Adrenal gland (tissue), 12 donors: Measurements from ENCODE around the gene MCM5. TPM values are rescaled to one million over a fixed set of nuclear protein-coding genes. Genes with fewer than 3 reads are reported as not detected.

Source experiments
- DNase-seq, 7 donors: peaks; one replicate each; pipeline ENCODE4 v3.0.0-alpha.2; 2019 to 2020
- H3K27ac ChIP-seq, 5 donors: fragments of 200-600 bp; sonication (generic) in 4 of 5; 1 replicate in 3 of 5; 2 replicates in 2 of 5; pipeline versions ENCODE4 v1.5.1 to v1.8.0; 2016 to 2020; ENCODE audit warnings: mild to moderate bottlenecking in 1 of 5
- H3K27me3 ChIP-seq: fragments of 200-600 bp; 2 replicates; pipeline ENCODE4 v1.8.0; 2021
- H3K36me3 ChIP-seq, 2 donors: fragments of 200-600 bp; replicated peaks in 1 of 2; 1 replicate in 1 of 2; 2 replicates in 1 of 2; pipeline versions ENCODE4 v1.5.1 to v1.8.0; 2018 to 2022
- H3K4me1 ChIP-seq, 2 donors: fragments of 200-600 bp; replicated peaks in 1 of 2; 1 replicate in 1 of 2; 2 replicates in 1 of 2; pipeline versions ENCODE4 v1.5.1 to v1.8.0; 2018 to 2021
- H3K4me3 ChIP-seq, 4 donors: fragments of 200-600 bp; sonication (generic) in 3 of 4; one replicate each; pipeline ENCODE4 v1.5.1; 2016 to 2018
- H3K9me3 ChIP-seq, 3 donors: fragments of 200-600 bp; sonication (generic) in 1 of 3; replicated peaks in 1 of 3; 1 replicate in 2 of 3; 2 replicates in 1 of 3; pipeline versions ENCODE4 v1.5.1 to v1.8.0; 2016 to 2021
- POLR2A ChIP-seq, 2 donors: fragments of 450-650 bp; IDR thresholded peaks; one replicate each; pipeline ENCODE4 v1.6.1; 2017; ENCODE audit warnings: antibody characterized with exemption in 2 of 2, mild to moderate bottlenecking in 2 of 2, moderate library complexity in 1 of 2
- WGBS, 4 donors: extraction: QIAGEN DNeasy Blood & Tissue Kit in 2 of 4; methylation state at CpG; one replicate each; pipeline versions ENCODE4 v1.1.5 to v1.1.7; 2013 to 2017; 5-methylcytosine and 5-hydroxymethylcytosine counted together
- intact Hi-C, 2 donors: fragments of 100-400 bp; cut with DNase I; formaldehyde crosslinking; loops; one replicate each; pipeline versions ENCODE4 v1.14.1 to v1.15.0; 2022 to 2023
- polyA plus RNA-seq, 3 donors: library from polyadenylated mRNA; stranded (reverse); fragments of 200-250 nt in 2 of 3; fragments of 350-450 nt in 1 of 3; fragmentation: Illumina TruSeq in 1 of 3; extraction: RNeasy Lipid Tissue Mini Kit (QIAGEN cat#74804) in 1 of 3; gene quantifications; one replicate each; pipeline ENCODE4 v1.2.3, GENCODE V29; 2013 to 2014
- total RNA-seq, 9 donors: library from RNA; depleted of rRNA in 4 of 9; stranded (reverse); fragments of >200 nt in 4 of 9; fragments of 120-200 nt in 1 of 9; fragmentation: NEBNext Ultra II Directional in 1 of 9; extraction: Animal tissue kit (Norgen Biotek cat#: 25700) in 1 of 9; gene quantifications; one replicate each; pipeline versions ENCODE4 v1.1.0 to v1.2.4, GENCODE V29; 2013 to 2023
- TF ChIP-seq, protein P1 (sequence below), 6 experiments: fragments of 450-650 bp in 4 of 6; fragments of 200-600 bp in 2 of 6; sonication (generic) in 1 of 6; IDR thresholded peaks; 1 replicate in 5 of 6; 2 replicates in 1 of 6; pipeline versions ENCODE4 v1.5.1 to v1.8.0; 2016 to 2021; ENCODE audit warnings: antibody characterized with exemption in 6 of 6, mild to moderate bottlenecking in 2 of 6, moderate library complexity in 1 of 6
- donor health status: healthy with polysubstance abuse.
- donor health status: Bipolar disorder and iron deficiency.
- donor health status: DM: yes; HTN: yes; CAD: no.
- donor health status: DM: no; HTN: no; CAD: no.
- donor health status: DM: no; HTN: no; CAD: no.
- donor health status: DM: yes; HTN: yes; CAD: no.

The MCM5 gene
- total and polyA plus RNA-seq, 12 donors = 3.9 to 20.7 (median 14.6) TPM

DNA sequence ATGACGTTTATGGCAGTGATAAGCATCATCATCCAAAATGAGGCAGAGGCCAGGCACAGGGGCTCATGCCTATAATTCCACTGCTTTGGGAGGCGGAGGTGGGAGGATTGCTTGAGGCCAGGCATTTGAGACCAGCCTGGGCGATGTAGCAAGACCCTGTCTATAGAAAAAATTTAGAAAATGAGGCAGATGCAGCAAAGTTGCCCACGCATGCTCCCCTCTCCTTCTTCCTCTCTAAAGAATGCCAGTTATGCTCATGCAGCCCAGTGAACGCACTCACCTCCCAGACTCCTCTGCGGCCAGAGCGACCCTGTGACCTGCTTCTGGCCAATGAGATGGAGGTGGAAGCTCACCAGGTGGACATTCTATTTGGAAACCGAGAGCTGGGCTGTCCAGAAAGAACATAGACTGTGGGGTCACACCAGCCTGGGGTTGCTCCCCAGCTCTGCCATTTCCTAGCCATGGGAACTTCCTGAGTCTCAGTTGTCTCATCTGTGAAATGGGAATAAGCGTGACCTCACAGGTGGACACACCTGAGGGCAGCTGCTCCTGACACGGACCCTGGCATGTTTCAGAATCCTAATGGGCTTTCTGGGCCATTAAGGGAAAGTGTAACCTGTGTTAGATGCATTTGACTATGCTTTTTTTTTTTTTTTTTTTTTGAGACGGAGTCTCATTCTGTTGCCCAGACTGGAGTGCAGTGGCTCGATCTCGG lies 44.9 kb downstream of the MCM5 start:
- no peak overlapping the region for H3K27ac ChIP-seq
- whole genome bisulfite sequencing, 4 donors = 89 to 95% (median 91%) methylated on average over 13 of the region's 13 CpGs
- no peaks in the 10 kb centered on the region for H3K36me3 ChIP-seq
- TF ChIP-seq POLR2A (IDR thresholded peaks at IDR 0.05) = no peak
- TF ChIP-seq, protein P1, sequence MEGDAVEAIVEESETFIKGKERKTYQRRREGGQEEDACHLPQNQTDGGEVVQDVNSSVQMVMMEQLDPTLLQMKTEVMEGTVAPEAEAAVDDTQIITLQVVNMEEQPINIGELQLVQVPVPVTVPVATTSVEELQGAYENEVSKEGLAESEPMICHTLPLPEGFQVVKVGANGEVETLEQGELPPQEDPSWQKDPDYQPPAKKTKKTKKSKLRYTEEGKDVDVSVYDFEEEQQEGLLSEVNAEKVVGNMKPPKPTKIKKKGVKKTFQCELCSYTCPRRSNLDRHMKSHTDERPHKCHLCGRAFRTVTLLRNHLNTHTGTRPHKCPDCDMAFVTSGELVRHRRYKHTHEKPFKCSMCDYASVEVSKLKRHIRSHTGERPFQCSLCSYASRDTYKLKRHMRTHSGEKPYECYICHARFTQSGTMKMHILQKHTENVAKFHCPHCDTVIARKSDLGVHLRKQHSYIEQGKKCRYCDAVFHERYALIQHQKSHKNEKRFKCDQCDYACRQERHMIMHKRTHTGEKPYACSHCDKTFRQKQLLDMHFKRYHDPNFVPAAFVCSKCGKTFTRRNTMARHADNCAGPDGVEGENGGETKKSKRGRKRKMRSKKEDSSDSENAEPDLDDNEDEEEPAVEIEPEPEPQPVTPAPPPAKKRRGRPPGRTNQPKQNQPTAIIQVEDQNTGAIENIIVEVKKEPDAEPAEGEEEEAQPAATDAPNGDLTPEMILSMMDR (IDR thresholded peaks at IDR 0.05) = no peak
- H3K9me3 ChIP-seq = no peaks in the 10 kb centered on the region
- no peaks in the 10 kb centered on the region for H3K4me1 ChIP-seq
- DNase-seq = no peak
- H3K27me3 ChIP-seq = no peaks in the 10 kb centered on the region
- intact Hi-C loops = no loop called here
- no peak overlapping the region for H3K4me3 ChIP-seq

DNA sequence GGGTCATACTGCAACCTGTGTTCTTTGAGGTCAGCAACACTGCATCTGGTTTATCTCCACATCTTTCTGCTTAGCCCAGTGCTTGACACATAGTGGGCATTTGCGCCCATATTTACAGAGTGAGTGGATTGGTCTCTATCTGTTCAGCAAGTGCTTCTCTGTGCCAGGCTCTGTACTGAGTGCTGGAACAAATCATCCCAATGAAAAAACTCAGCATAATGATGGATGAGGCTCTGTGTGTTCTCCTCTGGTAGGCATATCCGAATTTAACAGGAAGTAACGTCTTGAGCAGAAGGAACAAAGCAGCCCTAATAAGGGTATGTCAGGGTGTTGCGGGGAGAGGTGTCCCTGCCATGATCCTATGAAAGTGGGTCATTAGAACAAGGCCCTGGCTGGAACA lies 46.0 kb downstream of the MCM5 start:
- Histone ChIP-seq H3K9me3 (no peaks in the 10 kb centered on the region), H3K4me1 (no peaks in the 10 kb centered on the region), H3K27ac (no peak overlapping the region), H3K27me3 (no peaks in the 10 kb centered on the region), H3K36me3 (no peaks in the 10 kb centered on the region), H3K4me3 (no peak overlapping the region)
- intact Hi-C loops = no loop called here
- no peak for TF ChIP-seq POLR2A (IDR thresholded peaks at IDR 0.05)
- TF ChIP-seq, protein P1 (IDR thresholded peaks at IDR 0.05) = no peak
- 64 to 73% (median 71%) methylated on average over 4 of the region's 4 CpGs for WGBS, 4 donors
- DNase-seq = no peak

DNA sequence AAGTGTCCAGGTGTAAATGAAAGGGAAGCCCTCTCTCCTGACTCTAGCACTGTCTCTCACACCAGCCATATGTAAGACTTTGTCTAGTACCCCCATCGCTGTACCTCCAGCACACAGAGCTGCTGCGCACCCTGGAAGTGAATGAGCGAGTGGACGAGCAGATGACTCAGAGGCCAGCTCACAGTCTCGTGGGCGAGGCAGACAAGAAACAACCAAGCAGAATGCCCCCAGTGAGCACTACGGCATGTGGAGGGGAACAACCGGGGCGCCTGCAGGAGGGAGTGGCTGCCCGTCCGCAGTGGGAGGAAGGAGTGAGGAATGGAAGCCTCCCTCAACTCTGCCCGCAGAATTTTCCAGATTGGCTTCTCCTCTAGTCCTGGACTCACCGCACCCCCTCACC lies 46.4 kb downstream of the MCM5 start:
- H3K9me3 ChIP-seq = no peaks in the 10 kb centered on the region
- H3K4me1 ChIP-seq = no peaks in the 10 kb centered on the region
- TF ChIP-seq, protein P1 (IDR thresholded peaks at IDR 0.05) = no peak
- TF ChIP-seq POLR2A (IDR thresholded peaks at IDR 0.05) = no peak
- WGBS, 4 donors = 77 to 94% (median 83%) methylated on average over 13 of the region's 13 CpGs
- no peaks in the 10 kb centered on the region for H3K36me3 ChIP-seq
- intact Hi-C loops = no loop called here
- no peak overlapping the region for H3K4me3 ChIP-seq
- no peak overlapping the region for H3K27ac ChIP-seq
- no peaks in the 10 kb centered on the region for H3K27me3 ChIP-seq
- peak in 3 of 7 donors; percentile 17 to 62 (median 26) for DNase-seq

DNA sequence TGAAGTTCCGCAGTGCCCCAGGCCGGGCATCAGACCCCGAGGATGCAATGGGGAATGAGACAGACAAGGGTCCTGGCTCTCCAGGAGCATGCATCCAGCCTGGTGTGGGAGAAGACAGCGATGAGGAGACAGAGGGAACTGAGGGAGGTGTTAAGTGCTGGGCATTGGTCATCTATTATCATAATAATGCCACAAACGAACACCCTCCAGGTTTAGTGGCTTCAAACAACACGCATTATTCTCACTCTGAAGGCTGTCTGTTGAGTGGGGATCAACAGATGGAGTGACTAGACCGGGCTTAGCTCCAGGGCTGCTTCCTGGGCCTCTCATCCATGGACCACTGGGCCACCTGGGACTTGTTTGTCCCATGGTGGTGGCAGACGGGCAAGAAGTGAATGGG lies 48.6 kb downstream of the MCM5 start:
- DNase-seq = no peak
- 93 to 95% (median 94%) methylated on average over 8 of the region's 8 CpGs for WGBS, 4 donors
- TF ChIP-seq, protein P1 (IDR thresholded peaks at IDR 0.05) = no peak
- no peak for TF ChIP-seq POLR2A (IDR thresholded peaks at IDR 0.05)
- intact Hi-C loops = no loop called here
- no peaks in the 10 kb centered on the region for H3K36me3 ChIP-seq
- no peak overlapping the region for H3K4me3 ChIP-seq
- no peaks in the 10 kb centered on the region for H3K4me1 ChIP-seq
- no peaks in the 10 kb centered on the region for H3K27me3 ChIP-seq
- no peak overlapping the region for H3K27ac ChIP-seq
- H3K9me3 ChIP-seq = no peaks in the 10 kb centered on the region
